Activated CD8-positive, alpha-beta memory T cell treated with anti-CD3 and anti-CD28 coated beads, Interleukin-2, amount 50 U/mL, for 48 hours (primary cell): Measurements from ENCODE around the gene TTC21B.
"Not testable (repeated sequence)": the region's sequence is repeated elsewhere in the genome, so short reads cannot be mapped to it uniquely, and the experiment has no call there.

ENCODE experiments used
- DNase-seq: peaks from one replicate; pipeline ENCODE4 v3.0.0-alpha.2; 2020

TTC21B gene

GRCh38 chr2:165953655-165954606 is at the start of gene TTC21B:
Gene TTC21B, minus strand, starts transcription at chr2:165953776. Its CDS starts 71 bp downstream, at chr2:165953705.
- peak; percentile 94 for DNase-seq

GRCh38 chr2:166000401-166000800 is 46.8 kb upstream of the TTC21B start:
- DNase-seq = no peak

- DNase-seq = no peak
Measured at GRCh38 chr2:165990846-165991245, 37.3 kb upstream of the TTC21B start.

GRCh38 chr2:165989851-165990250 is 36.3 kb upstream of the TTC21B start:
- DNase-seq = no peak

- DNase-seq = no peak
Measured at GRCh38 chr2:165985120-165985519, 31.5 kb upstream of the TTC21B start.

GRCh38 chr2:165972161-165972560 is 18.6 kb upstream of the TTC21B start:
- not testable (repeated sequence) for DNase-seq

GRCh38 chr2:165970663-165971062 is 17.1 kb upstream of the TTC21B start:
- DNase-seq = no peak

GRCh38 chr2:165969227-165969626 is 15.7 kb upstream of the TTC21B start:
- DNase-seq = no peak

GRCh38 chr2:165967746-165968145 is 14.2 kb upstream of the TTC21B start:
- no peak for DNase-seq

GRCh38 chr2:165961818-165962217 is 8.2 kb upstream of the TTC21B start:
- DNase-seq = no peak

GRCh38 chr2:165959371-165959770 is 5.8 kb upstream of the TTC21B start:
- DNase-seq = no peak

- no peak for DNase-seq
Measured at GRCh38 chr2:165958313-165958960, 4.9 kb upstream of the TTC21B start.

- no peak for DNase-seq
Measured at GRCh38 chr2:165957030-165957675, 3.6 kb upstream of the TTC21B start.

GRCh38 chr2:165953306-165953654 is 296 bp downstream of the TTC21B start:
- no peak for DNase-seq

GRCh38 chr2:165952741-165953211 is 800 bp downstream of the TTC21B start:
- DNase-seq = no peak

GRCh38 chr2:165952085-165952484 is 1.5 kb downstream of the TTC21B start:
- no peak for DNase-seq

GRCh38 chr2:165950438-165950837 is 3.1 kb downstream of the TTC21B start:
- no peak for DNase-seq

- no peak for DNase-seq
Measured at GRCh38 chr2:165941827-165942226, 11.7 kb downstream of the TTC21B start.

GRCh38 chr2:165938237-165938636 is 15.3 kb downstream of the TTC21B start:
- DNase-seq = no peak

GRCh38 chr2:165933211-165933910 is 20.2 kb downstream of the TTC21B start:
- no peak for DNase-seq

GRCh38 chr2:165927774-165928173 is 25.8 kb downstream of the TTC21B start:
- DNase-seq = no peak

GRCh38 chr2:165927353-165927752 is 26.2 kb downstream of the TTC21B start:
- DNase-seq = no peak

GRCh38 chr2:165924946-165925345 is 28.6 kb downstream of the TTC21B start:
- DNase-seq = no peak
